GM18517 (cell line): Measurements from ENCODE around the gene SLC17A2.

Experiments used
- ATAC-seq: cut with Tn5 transposase; IDR thresholded peaks from one replicate; pipeline ENCODE4 v1.9.1; 2021; ENCODE audit warnings: mild to moderate bottlenecking, moderate library complexity; ENCODE audit not compliant: unreplicated experiment

Gene SLC17A2

GRCh38 chr6:25930532-25931410 is at the start of gene SLC17A2:
SLC17A2 (minus strand) TSS chr6:25930691; CDS start chr6:25925796, 4,895 bp downstream.
- no peak for ATAC-seq

GRCh38 chr6:25975923-25976560 is 45.6 kb upstream of the SLC17A2 start:
- ATAC-seq: no peak

GRCh38 chr6:25973923-25974555 is 43.5 kb upstream of the SLC17A2 start:
- ATAC-seq: no peak

- no peak for ATAC-seq
Measured at GRCh38 chr6:25972902-25973301, 42.4 kb upstream of the SLC17A2 start.

- no peak for ATAC-seq
Measured at GRCh38 chr6:25972128-25972527, 41.6 kb upstream of the SLC17A2 start.

- ATAC-seq: no peak
Measured at GRCh38 chr6:25971187-25971821, 40.8 kb upstream of the SLC17A2 start.

GRCh38 chr6:25968769-25969168 is 38.3 kb upstream of the SLC17A2 start:
- no peak for ATAC-seq

GRCh38 chr6:25966711-25967110 is 36.2 kb upstream of the SLC17A2 start:
- no peak for ATAC-seq

GRCh38 chr6:25965058-25965457 is 34.6 kb upstream of the SLC17A2 start:
- ATAC-seq: no peak

GRCh38 chr6:25963426-25964123 is 33.1 kb upstream of the SLC17A2 start:
- ATAC-seq: no peak

- peak; percentile 85 for ATAC-seq
Measured at GRCh38 chr6:25962149-25963127, 31.9 kb upstream of the SLC17A2 start, which contains the start of gene TRIM38. TRIM38 (plus strand) TSS chr6:25962802; CDS start chr6:25966523, 3,721 bp downstream.

- ATAC-seq: no peak
Measured at GRCh38 chr6:25961619-25962148, 31.2 kb upstream of the SLC17A2 start.

GRCh38 chr6:25960734-25961133 is 30.2 kb upstream of the SLC17A2 start:
- ATAC-seq: no peak

GRCh38 chr6:25959890-25960536 is 29.5 kb upstream of the SLC17A2 start:
- no peak for ATAC-seq

- ATAC-seq: no peak
Measured at GRCh38 chr6:25958700-25959162, 28.2 kb upstream of the SLC17A2 start.

- no peak for ATAC-seq
Measured at GRCh38 chr6:25956226-25956625, 25.7 kb upstream of the SLC17A2 start.

GRCh38 chr6:25954756-25955155 is 24.3 kb upstream of the SLC17A2 start:
- ATAC-seq: no peak

- ATAC-seq: no peak
Measured at GRCh38 chr6:25953733-25954132, 23.2 kb upstream of the SLC17A2 start.
